HG02981 (cell line): ENCODE data around the gene CNTNAP4.
A peak's percentile ranks its signal among the peaks of the same experiment; 100 is the strongest.

Experiments used
- ATAC-seq: cut with Tn5 transposase; IDR thresholded peaks from one replicate; pipeline ENCODE4 v1.9.1; 2021; ENCODE audit warnings: mild to moderate bottlenecking, moderate library complexity; ENCODE audit not compliant: unreplicated experiment

The CNTNAP4 gene

DNA sequence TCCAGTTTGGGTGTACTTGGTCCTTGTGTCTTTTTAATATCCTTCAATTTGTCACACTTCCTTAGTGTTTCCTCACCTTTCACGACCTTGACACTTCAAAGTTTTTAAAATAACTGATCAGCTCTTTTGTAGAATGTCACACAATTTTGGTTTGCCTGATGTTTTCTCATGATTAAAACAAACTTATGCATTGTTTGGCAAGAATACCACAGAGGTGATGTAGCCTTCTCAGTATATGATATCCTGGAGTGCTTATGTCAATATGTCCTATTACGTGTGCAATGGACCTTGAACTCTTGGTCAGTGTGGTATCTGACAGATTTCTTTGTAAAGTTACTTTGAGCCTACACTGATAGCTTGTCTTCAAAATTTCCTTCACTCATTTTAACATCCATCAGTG is 297.4 kb downstream of the CNTNAP4 start:
- no peak for ATAC-seq

DNA sequence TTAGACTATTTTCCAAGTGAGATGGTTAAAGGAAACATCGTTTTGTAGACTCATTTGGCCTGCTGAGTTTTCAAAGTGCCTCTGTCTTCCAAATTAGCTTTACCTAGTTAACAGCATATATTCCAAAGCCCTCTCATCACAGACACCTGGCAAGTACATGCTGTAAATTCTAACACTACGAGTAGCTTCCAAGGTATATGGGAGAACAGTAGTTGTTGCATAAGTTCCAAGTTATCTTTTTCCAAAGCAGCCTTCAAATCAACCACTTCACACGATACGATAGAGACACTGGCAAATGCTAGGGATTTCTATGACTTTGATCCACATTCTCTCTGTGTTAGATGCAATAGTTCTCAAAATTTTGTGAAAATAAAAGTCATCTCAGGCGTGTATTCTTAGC is 299.3 kb downstream of the CNTNAP4 start:
- no peak for ATAC-seq

DNA sequence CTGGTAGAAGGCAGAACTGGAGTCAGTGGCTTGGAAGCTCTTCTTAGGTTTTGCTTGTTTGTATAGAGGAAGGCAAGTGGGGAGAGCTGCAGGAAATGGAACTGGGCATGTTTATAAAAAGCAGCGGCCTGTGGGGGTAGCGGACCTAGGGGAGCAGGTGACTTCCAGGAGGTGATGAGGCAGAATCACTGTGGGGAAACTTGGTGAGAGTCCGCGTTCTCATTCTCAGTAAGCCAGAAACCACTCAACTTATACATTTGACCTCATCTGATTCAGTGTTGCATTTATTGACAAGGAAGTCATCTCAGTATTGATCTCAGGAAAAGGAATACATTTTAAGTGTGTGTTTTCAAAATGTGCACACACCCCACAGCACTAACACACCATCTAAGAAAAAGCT is 299.8 kb downstream of the CNTNAP4 start:
- ATAC-seq = peak; percentile 65

DNA sequence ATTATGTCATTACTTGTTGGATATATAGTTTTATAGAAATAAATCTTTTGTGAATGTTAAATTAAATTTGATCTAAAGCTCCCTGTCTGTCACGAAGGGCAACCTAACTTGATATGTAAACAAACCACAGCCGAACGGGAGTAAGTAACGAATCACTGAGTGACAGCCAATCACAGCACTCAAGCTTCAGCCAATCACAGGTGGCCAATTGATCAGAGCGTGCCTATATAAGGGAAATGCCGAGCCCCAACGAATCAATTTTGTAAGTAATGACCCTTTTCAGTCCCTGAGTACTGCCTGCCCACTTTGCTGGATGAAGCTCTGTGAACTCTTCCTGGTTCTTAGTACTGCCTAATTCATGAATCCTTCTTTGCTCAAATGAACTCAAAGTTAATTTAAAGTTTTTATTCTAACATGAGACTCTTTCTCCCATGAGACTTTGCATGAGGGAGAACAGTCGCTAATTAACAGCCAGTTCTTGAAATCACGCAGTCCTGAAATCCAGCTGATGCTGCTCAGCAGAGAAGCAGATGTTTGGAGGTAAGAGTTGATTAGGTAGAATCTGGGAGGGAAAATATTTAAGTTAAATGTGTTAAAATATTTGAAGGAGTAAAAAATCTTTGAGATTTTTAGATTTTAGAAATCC is 302.2 kb downstream of the CNTNAP4 start:
- ATAC-seq = no peak

DNA sequence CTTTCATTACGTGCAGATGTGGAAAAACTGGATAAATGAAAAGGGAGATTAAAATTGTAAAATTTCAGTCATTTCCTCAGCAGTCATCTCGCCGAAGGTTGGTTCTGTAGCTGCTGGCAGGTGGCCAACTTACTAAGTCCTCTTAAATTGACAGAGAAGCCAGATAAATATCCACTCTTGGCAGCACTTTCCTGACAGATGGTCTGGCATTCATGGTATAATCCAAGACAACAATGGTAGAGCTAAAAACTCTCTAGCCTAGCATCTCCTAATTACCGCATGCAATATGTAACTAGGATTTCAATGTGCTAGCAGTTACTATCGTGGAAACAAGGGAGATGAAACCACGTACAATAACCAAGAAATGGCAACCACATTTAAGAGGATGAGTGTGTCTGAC is 306.3 kb downstream of the CNTNAP4 start:
- ATAC-seq = no peak

DNA sequence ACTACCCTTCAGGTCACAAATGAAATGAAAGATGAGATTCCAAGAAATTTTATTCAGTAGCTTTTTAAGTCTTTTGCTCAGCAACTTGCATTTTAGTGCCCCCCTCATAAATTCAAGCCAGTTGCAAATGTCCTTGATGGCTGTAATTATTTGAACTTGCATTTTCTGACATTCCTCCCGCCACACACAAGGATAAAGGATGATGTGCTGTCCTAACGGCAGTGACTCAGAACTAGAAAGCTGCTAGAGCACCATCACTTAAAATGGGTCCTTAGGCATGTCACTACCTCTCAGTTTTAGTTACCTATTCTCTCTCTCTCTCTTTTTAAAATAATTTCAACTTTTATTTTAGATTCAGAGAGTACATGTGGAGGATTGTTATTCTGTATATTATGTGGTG is 306.7 kb downstream of the CNTNAP4 start:
- no peak for ATAC-seq

DNA sequence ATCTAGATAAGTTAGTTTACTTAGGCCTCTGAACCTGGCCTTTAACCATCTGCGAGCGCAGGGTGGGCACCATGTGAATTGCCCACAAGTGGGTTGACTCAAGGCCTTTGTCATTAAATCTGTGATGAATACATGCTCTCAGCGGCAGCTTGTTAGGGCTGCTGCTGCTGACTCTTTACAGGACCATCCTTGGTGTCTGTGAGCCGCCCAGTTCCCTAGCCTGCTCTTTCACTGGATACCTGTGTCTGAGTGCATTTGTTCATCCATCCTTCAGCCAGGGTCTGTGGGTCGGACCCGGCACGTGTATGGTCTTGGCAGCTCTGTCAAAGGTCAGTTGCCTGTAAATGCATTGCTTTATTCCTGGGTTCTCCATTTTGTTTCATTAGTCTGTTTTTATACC is 321.3 kb downstream of the CNTNAP4 start:
- no peak for ATAC-seq

DNA sequence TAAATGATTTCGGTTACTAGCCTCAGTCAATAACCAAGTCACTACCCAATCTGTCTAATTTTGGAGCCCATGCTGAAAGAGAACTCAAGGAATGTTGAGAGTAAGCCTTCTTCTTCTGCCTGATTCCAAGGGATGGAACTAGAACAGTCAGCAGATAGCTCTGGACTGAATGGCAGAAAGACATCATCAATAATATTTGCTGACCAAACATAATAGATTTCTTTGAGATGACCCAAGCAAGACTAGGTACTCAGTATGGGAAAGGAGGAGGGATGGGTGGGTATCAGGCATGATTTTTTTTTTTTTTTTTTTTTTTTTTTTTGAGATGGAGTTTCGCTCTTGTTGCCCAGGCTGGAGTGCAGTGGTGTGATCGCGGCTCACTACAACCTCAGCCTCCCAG is 330.1 kb downstream of the CNTNAP4 start:
- no peak for ATAC-seq
